Measurements from ENCODE around the gene ARPC5.

- TF ChIP-seq GATA2 (IDR thresholded peaks at IDR 0.05; ENCODE audit: low read depth, low read length) (no peak), GATA3 (IDR thresholded peaks at IDR 0.05; ENCODE audit: low read depth, low read length) (no peak)
Measured at GRCh38 chr1:183648042-183648441, 12.5 kb upstream of the ARPC5 start.

Measured in SH-SY5Y (cell line).